ENCODE results near the gene SLC11A1.

Gene SLC11A1

DNA sequence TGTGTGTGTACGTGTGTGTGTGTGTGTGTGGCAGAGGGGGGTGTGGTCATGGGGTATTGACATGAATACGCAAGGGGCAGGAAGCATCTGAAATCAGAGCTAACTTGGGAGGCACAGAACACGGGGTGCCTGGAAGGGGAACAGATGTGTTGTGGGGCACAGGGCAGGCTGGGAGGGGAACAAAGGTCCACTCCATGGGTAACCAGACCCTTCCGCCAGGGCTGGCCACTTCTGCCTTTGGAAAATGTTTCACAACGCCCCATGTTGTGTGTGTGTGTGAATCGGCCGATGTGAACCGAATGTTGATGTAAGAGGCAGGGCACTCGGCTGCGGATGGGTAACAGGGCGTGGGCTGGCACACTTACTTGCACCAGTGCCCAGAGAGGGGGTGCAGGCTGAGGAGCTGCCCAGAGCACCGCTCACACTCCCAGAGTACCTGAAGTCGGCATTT lies at the start of gene SLC11A1:
SLC11A1 (plus strand) TSS at position 358 of the 451 bp plus-strand sequence. CDS start 96 bp downstream, outside the sequence.
- FAIRE-seq, result no peak

- FAIRE-seq, result no peak
Observed at GRCh38 chr2:218332288-218332687, 49.8 kb upstream of the SLC11A1 start.

GRCh38 chr2:218332920-218333645 lies 49.0 kb upstream of the SLC11A1 start:
- no peak for FAIRE-seq

GRCh38 chr2:218334531-218334930 lies 47.5 kb upstream of the SLC11A1 start:
- FAIRE-seq, result no peak

GRCh38 chr2:218340656-218341055 lies 41.4 kb upstream of the SLC11A1 start:
- FAIRE-seq, result no peak

DNA sequence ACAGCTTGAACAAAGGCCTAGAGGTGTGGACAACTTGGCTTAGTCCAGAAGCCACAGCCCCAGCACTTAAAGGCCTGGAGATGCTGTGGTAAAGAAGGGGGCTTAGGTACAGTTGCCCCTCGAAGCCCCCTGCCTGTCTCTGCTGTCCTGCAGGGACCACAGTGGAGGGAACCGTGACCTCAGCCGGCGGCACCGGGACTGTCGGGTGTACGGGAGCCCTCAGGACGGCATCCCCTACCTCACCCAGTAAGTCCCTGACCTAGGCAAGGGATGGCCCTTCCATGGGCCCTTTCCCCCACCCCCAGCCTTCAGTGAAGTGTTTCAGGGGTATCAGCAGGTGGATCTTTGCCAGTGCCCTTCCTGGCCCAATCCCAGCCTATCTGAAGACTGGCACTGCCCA lies 40.7 kb upstream of the SLC11A1 start:
- FAIRE-seq, result no peak

- no peak for FAIRE-seq
Observed at GRCh38 chr2:218342837-218343236, 39.2 kb upstream of the SLC11A1 start.

DNA sequence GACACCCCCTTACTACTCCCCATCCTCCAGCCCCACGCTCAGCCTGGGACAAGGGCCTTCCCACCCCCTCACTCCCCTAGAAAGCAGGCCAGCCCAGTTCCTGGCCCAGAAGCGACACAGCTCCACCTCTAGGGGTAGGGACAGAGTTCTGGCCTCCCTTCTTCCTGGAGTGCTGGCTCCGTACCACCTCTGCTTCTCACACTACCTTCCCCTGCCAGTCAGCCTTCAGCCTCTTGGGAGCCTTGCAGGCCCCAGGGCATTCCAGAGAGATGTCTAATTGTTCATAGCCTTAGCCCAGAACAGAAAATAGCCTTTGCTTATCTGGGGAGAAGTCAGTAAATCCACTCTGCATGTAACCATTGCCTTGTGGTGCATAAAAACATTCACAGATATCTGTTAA lies 38.5 kb upstream of the SLC11A1 start:
- no peak for FAIRE-seq

DNA sequence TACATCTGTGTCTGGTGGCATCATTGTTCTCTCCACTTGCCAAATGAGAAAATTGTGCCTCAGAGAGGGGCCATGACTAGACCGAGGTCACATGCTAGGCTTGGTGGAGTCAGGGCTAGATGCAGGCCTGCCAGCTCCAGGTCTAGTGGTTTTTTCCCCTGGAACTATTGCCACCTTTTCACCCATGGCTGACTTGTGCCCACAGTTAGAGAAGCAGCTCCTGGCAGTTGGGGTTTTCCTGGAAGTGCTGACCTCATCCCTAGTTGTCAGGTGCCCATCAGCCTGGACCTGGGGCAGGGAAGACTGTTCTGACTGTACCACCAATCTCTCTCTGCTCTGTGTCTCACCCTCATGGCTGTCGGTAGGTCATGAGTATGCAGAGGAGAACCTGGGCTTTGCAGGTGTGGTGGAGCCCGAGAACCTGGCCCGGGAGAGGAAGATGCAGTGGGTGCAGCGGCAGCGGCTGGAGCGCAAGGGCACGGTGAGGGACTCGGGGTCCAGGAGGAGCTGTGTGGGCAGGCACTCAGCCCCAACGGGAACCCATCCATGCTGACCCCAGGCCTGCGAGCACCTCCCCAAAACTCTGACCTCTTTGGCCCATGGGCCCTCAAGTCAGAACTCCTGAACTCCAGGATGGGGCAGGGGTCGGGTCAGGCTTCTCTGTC lies 37.9 kb upstream of the SLC11A1 start:
- no peak for FAIRE-seq

- FAIRE-seq, result no peak
Observed at GRCh38 chr2:218344755-218345417, 37.2 kb upstream of the SLC11A1 start.

GRCh38 chr2:218345491-218346236 lies 36.4 kb upstream of the SLC11A1 start:
- no peak for FAIRE-seq

DNA sequence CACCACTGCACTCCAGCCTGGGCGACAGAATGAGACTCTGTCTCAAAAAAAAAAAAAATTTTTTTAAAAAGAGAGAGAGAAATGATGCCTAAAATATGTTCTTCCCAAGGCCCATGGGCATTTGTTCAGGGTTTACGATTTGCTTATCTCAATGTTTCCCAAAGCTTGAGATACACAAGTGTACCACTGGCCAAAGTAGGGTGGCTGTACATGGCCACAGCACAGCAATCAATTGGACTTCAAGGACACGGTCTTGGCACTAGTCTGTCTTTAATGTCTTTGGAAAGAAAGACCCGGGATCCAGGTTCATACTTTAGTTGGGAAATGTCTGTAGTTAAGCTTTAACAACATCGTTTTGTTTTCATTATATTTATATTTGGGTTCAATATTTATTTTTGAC lies 34.9 kb upstream of the SLC11A1 start:
- FAIRE-seq, result no peak

DNA sequence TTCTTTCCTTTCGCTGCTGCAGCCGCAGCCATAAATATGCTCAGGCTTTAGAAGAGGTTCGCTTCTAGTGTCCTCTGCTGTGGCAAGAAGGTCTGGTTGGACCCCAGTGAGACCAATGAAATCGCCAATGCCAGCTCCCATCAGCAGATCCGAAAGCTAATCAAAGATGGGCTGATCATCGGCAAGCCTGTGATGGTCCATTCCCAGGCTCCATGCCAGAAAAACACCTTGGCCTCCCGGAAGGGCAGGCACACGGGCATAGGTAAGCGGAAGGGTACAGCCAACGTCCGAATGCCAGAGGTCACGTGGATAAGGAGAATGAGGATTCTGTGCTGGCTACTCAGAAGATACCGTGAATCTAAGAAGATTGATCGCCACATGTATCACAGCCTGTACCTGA lies 28.0 kb upstream of the SLC11A1 start:
- FAIRE-seq, result no peak

DNA sequence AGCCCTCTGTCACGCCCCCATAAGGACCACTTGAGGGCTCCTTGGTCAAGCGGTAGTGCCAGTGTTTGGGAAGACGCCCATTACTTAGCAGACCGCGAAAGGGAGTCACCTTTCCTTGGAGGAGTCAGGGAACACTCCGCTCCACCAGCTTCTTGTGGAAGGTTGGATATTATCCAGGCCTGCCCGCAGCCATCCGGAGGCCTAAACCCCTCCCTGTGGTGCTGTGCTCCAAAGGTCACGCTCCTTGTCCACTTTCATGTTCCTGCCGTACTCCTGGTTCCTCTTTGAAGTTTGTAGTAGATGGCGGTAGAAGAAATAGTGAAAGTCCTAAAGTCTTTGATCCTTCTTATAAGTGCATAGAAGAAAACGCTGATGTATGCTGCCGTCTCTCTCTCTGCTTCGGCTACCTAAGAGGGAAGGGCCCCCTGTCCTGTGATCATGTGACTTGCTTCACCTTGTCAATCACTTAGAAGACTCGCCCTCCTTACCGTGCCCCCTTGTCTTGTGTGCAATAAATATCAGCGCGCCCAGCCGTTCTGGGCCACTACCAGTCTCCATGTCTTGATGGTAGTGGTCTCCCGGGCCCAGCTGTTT lies 27.1 kb upstream of the SLC11A1 start:
- FAIRE-seq, result no peak

DNA sequence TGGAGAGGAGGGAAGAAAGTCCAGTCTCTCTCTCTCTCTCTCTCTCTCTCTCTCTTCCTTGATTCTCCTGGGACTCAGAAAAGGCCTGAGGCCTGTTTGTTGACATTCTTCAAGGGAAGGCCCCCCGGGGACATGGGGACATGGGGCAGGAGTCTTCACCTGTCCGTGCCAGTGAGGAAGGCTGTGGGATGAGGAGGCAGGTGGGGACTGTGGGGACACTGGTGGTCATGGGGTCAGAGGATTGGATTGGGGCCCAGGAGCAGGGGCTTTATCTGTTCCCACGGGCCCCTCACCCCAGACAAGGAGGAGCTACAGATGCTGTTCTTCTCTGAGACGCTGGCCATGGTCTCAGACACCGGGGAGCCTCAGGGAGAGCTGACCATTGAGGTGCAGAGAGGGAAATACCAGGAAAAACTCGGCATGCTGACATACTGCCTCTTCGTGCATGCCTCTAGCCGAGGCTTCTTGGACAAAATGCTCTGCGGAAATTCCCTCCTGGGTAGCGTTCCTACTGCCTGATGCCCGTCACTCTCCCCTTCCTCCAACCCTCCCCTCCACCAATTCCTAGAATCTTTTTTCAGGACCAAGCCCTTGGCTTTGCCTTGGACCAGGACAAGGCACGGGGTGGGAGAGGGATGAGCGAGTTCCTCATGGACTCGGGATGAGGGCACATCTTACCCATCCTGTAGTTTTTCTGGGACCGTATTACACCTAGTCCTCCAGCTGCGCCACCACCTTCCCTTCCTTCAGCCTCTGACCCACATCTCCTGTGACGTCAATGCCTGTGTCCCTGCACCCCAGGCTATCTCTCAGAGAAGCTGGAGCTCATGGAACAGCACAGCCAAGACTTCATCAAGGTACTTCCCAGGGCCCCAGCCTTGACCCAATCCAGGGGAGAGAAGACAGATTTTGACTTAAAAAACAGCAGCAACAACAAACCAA lies 24.6 kb upstream of the SLC11A1 start:
- FAIRE-seq, result no peak

GRCh38 chr2:218360453-218360852 lies 21.6 kb upstream of the SLC11A1 start:
- FAIRE-seq, result no peak

GRCh38 chr2:218362606-218363005 lies 19.5 kb upstream of the SLC11A1 start:
- FAIRE-seq, result no peak

DNA sequence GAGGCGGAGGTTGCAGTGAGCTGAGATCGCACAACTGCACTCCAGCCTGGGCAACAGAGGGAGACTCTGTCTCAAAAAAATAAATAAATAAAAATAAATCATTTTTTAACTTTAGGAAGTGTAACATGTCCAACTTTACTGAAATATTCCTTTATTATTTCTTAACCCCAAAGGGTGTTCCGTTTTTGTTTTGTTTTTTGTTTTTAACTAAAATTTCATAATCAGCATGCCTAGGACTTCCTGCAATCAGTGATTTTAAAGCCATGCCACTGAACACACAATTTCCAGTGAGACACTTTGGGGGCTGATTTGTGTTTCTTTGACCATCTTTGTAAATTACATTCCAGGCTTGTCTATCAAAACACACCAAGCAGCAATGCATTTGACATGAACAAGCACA lies 18.3 kb upstream of the SLC11A1 start:
- FAIRE-seq, result no peak

DNA sequence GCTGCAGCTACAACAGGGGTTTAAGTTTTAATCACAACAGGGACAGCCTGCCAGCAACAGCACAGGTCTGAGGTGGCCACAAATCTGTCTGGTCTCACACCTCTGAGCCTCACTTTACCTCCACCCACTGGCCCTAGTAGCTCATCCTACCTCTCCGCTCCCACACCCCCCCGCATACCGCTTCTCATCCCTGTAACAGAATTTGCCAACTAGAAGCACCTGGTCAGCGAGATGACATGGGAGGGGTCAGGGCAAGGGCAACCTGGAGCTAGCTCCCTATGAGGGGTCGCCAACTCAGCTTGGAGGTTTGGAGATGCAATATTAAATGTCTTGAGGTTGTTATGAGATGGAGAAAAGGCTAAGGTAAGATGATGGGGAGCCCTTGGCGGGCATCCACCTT lies 17.9 kb upstream of the SLC11A1 start:
- no peak for FAIRE-seq

GRCh38 chr2:218366621-218367414 lies 15.3 kb upstream of the SLC11A1 start:
- FAIRE-seq, result no peak

Measured in islet of Langerhans (tissue), 1 donor.